Measurements from ENCODE around the gene GATA6.
"Not testable (repeated sequence)": the region's sequence is repeated elsewhere in the genome, so short reads cannot be mapped to it uniquely, and the experiment has no call there.

DNA sequence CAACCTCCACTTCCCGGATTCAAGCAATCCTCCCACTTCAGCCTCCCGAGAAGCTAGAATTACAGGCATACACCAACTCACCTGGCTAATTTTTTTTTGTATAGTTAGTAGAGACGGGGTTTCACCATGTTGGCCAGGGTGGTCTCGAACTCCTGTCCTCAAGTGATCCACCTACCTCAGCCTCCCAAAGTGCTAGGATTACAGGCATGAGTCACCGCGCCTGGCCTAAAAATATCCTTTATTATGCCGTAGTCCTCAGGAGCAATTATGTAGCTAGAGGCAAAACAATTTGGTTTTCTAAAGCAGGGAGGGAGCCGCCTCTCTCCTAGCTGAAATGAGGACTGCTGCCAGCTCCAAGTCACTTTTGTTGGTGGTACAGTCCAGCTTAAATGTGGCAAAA, 15.2 kb downstream of the GATA6 start:
- TF ChIP-seq, protein P1, sequence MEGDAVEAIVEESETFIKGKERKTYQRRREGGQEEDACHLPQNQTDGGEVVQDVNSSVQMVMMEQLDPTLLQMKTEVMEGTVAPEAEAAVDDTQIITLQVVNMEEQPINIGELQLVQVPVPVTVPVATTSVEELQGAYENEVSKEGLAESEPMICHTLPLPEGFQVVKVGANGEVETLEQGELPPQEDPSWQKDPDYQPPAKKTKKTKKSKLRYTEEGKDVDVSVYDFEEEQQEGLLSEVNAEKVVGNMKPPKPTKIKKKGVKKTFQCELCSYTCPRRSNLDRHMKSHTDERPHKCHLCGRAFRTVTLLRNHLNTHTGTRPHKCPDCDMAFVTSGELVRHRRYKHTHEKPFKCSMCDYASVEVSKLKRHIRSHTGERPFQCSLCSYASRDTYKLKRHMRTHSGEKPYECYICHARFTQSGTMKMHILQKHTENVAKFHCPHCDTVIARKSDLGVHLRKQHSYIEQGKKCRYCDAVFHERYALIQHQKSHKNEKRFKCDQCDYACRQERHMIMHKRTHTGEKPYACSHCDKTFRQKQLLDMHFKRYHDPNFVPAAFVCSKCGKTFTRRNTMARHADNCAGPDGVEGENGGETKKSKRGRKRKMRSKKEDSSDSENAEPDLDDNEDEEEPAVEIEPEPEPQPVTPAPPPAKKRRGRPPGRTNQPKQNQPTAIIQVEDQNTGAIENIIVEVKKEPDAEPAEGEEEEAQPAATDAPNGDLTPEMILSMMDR (IDR thresholded peaks at IDR 0.05; ENCODE audit: borderline replicate concordance, extremely low read depth, low read length, poor library complexity, severe bottlenecking) = not testable (repeated sequence)
- TF ChIP-seq EZH2 (IDR thresholded peaks at IDR 0.05; ENCODE audit: borderline replicate concordance, low read depth, low read length, severe bottlenecking) = not testable (repeated sequence)
